HepG2 (cell line): Measurements from ENCODE around the gene CCDC73. TPM values are rescaled to one million over a fixed set of nuclear protein-coding genes. Genes with fewer than 3 reads are reported as not detected.

Experiments
- ATAC-seq: fragments of 200-7000 bp; cut with Tn5 transposase; 3 replicates; pipeline ENCODE4 v1.9.1; 2020; ENCODE audit warnings: mild to moderate bottlenecking, moderate library complexity
- BruUV-seq: library from RNA; stranded (reverse); fragments of 400-500 nt; replicated peaks from 2 replicates; lab custom pipeline; 2021; lab: Mats Ljungman, UMichigan
- CTCF ChIA-PET: fragments of 300-600 bp; formaldehyde crosslinking; extraction: SDS; loops from one replicate; lab custom pipeline; 2021; ENCODE audit warnings: low total read pairs, inconsistent platforms, low intra/inter-chr PET ratio; lab: Yijun Ruan, JAX
- POLR2A ChIA-PET: fragments of 350-600 bp; sonication (Branson Sonifier 250); formaldehyde crosslinking; loops from one replicate; lab custom pipeline; 2020; ENCODE audit warnings: antibody characterized with exemption, inconsistent platforms; lab: Yijun Ruan, JAX
- DNase-seq: peaks from one replicate; pipeline ENCODE4 v3.0.0-alpha.2; 2015; ENCODE audit warnings: low spot score
- FAIRE-seq: peaks from 3 replicates; lab custom pipeline; 2011; peaks lifted over from hg19 to GRCh38; lab: Jason Lieb, UNC
- H2AFZ ChIP-seq: one replicate; pipeline ENCODE4 v1.6.1; 2011; ENCODE audit warnings: low read length, inconsistent platforms
- H3K27ac ChIP-seq: fragments of 300-600 bp; 3 replicates; pipeline ENCODE4 v1.8.0; 2011; ENCODE audit warnings: mixed run types, mild to moderate bottlenecking, mixed read lengths, low read length, inconsistent platforms; ENCODE audit not compliant: insufficient read depth; ENCODE audit errors: extremely low read length
- H3K27me3 ChIP-seq, 2 experiments: fragments of 200-600 bp in 1 of 2; 2 replicates in 1 of 2; 3 replicates in 1 of 2; pipeline versions ENCODE4 v1.6.0 to v1.8.0; 2011; ENCODE audit warnings: low read length in 2 of 2, mild to moderate bottlenecking in 2 of 2, moderate library complexity in 2 of 2, inconsistent platforms in 1 of 2; ENCODE audit not compliant: insufficient read depth in 2 of 2, control insufficient read depth in 1 of 2
- H3K36me3 ChIP-seq, 2 experiments: fragments of 200-600 bp in 1 of 2; replicated peaks in 1 of 2; 2 replicates in 1 of 2; 3 replicates in 1 of 2; pipeline versions ENCODE4 v1.5.1 to v1.8.0; 2011; ENCODE audit warnings: low read length in 2 of 2, inconsistent platforms in 1 of 2; ENCODE audit not compliant: insufficient read depth in 2 of 2, control insufficient read depth in 1 of 2
- H3K4me1 ChIP-seq: 2 replicates; pipeline ENCODE4 v1.5.1; 2012; ENCODE audit warnings: low read length, inconsistent platforms; ENCODE audit not compliant: insufficient read depth
- H3K4me2 ChIP-seq: 2 replicates; pipeline ENCODE4 v1.6.0; 2011; ENCODE audit warnings: low read depth, low read length, inconsistent platforms
- H3K4me3 ChIP-seq, 3 experiments: fragments of 200-600 bp in 1 of 3; sonication (generic), shearing (Covaris generic) in 1 of 3; replicated peaks in 1 of 3; 2 replicates each; pipeline ENCODE4 v1.5.1; 2011 to 2016; ENCODE audit warnings: low read length in 3 of 3, inconsistent platforms in 2 of 3, low read depth in 2 of 3, mild to moderate bottlenecking in 2 of 3, control low read depth in 1 of 3, mixed read lengths in 1 of 3; ENCODE audit not compliant: insufficient read depth in 1 of 3
- H3K79me2 ChIP-seq: one replicate; pipeline ENCODE4 v1.6.1; 2011; ENCODE audit warnings: low read length, inconsistent platforms; ENCODE audit not compliant: insufficient read depth
- H3K9ac ChIP-seq: 2 replicates; pipeline ENCODE4 v1.6.0; 2011; ENCODE audit warnings: mild to moderate bottlenecking, low read depth, low read length, inconsistent platforms; ENCODE audit not compliant: insufficient read depth
- H3K9me3 ChIP-seq: 2 replicates; pipeline ENCODE4 v1.5.1; 2012; ENCODE audit warnings: mild to moderate bottlenecking, low read length
- H4K20me1 ChIP-seq: 2 replicates; pipeline ENCODE4 v1.6.0; 2011; ENCODE audit warnings: inconsistent platforms, mild to moderate bottlenecking, low read length, moderate library complexity; ENCODE audit not compliant: insufficient read depth
- ISX ChIP-seq: sonication (generic); formaldehyde crosslinking; conservative IDR thresholded peaks from 2 replicates; pipeline ENCODE4 v1.5.0; 2020; ENCODE audit warnings: missing genetic modification reagents
- JUND ChIP-seq: sonication (generic); formaldehyde crosslinking; IDR thresholded peaks from 2 replicates; pipeline ENCODE4 v1.8.0; 2022; ENCODE audit warnings: mild to moderate bottlenecking, missing genetic modification reagents
- MTF2 ChIP-seq: sonication (generic); formaldehyde crosslinking; IDR thresholded peaks from 2 replicates; pipeline ENCODE4 v1.5.0; 2020; ENCODE audit warnings: missing genetic modification reagents, borderline replicate concordance
- NAIF1 ChIP-seq: sonication (generic); formaldehyde crosslinking; IDR thresholded peaks from 2 replicates; pipeline ENCODE4 v1.5.0; 2020; ENCODE audit warnings: mild to moderate bottlenecking, missing genetic modification reagents, borderline replicate concordance
- TEAD2 ChIP-seq: sonication (generic); formaldehyde crosslinking; IDR thresholded peaks from 2 replicates; pipeline ENCODE4 v1.9.0; 2021; ENCODE audit warnings: missing genetic modification reagents
- ZNF772 ChIP-seq: sonication (generic); formaldehyde crosslinking; IDR thresholded peaks from 2 replicates; pipeline ENCODE4 v1.5.0; 2020; ENCODE audit warnings: mild to moderate bottlenecking, missing genetic modification reagents
- in situ Hi-C: cut with HindIII; loops from 2 replicates; pipeline ENCODE4 v1.10.0; 2017; ENCODE audit warnings: low pct_unique_long_range_greater_than_20kb; ENCODE audit not compliant: extremely low pct_ligation_motif_present
- intact Hi-C: fragments of 100-400 bp; cut with micrococcal nuclease; formaldehyde crosslinking; loops from one replicate; pipeline ENCODE4 v1.10.0; 2022; ENCODE audit not compliant: unreplicated experiment
- polyA plus RNA-seq, 8 experiments: library from polyadenylated mRNA; depleted of rRNA in 3 of 8; stranded (reverse) in 7 of 8; unstranded in 1 of 8; fragments of >200 nt; fragmentation: Illumina TruSeq in 4 of 8; extraction: Trizol in 4 of 8; gene quantifications; 2 replicates each; pipeline versions ENCODE4 v1.2.1 to v1.2.3, GENCODE V29; 2011 to 2016; ENCODE audit warnings: low read depth in 4 of 8, missing spikeins in 1 of 8, mixed read lengths in 1 of 8; ENCODE audit not compliant: insufficient read depth in 1 of 8
- total RNA-seq, 5 experiments: library from RNA; depleted of rRNA; stranded (reverse); fragments of >200 nt; fragmentation: Illumina TruSeq; extraction: Trizol; gene quantifications; 2 replicates each; pipeline ENCODE4 v1.2.3, GENCODE V29; 2016; ENCODE audit warnings: low read depth in 1 of 5
- TF ChIP-seq, protein P1 (sequence below): sonication (generic); formaldehyde crosslinking; conservative IDR thresholded peaks from 2 replicates; pipeline ENCODE4 v1.8.0; 2022; ENCODE audit warnings: low read depth, missing genetic modification reagents
- TF ChIP-seq, protein P2 (sequence below): sonication (generic); formaldehyde crosslinking; IDR thresholded peaks from 2 replicates; pipeline ENCODE4 v1.5.1; 2020; ENCODE audit warnings: missing genetic modification reagents, mild to moderate bottlenecking, borderline replicate concordance
- TF ChIP-seq, protein P3 (sequence below): IDR thresholded peaks from 2 replicates; pipeline ENCODE4 v1.6.1; 2016; ENCODE audit warnings: control low read depth

Gene CCDC73
- total and polyA plus RNA-seq, 2 of the 13 experiments (the other 11 are each of a cell fraction or from before 2014, with no cell fraction given), result 0.01 to 0.11 TPM

DNA sequence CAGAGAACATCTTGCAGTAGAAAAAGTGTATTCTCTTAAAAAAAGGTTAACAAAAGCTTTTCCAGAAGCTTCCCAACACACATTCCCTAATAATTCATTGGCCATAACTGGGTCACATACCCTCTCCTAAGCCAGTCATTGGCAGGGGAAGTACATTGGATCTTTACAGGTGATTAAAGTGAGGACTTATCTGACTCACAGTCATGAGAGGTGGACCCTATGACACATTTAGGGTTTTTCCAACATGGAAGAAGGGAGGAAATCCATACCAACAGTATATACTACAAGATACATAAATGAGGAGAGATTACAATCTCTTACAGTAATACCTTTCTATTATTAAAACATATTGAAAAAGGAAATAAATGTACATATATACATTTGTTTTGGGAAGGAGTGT is 72.2 kb downstream of the CCDC73 start:
- no peak overlapping the region for H3K4me3 ChIP-seq
- no peak for ATAC-seq
- intact Hi-C loops (no loop called here), in situ Hi-C loops (no loop called here)
- H3K9ac ChIP-seq, result no peak overlapping the region
- H4K20me1 ChIP-seq, result no peaks in the 10 kb centered on the region
- no peak overlapping the region for H2AFZ ChIP-seq
- no peaks in the 10 kb centered on the region for H3K9me3 ChIP-seq
- TF ChIP-seq ZNF772 (CRISPR knock-in tag) (no peak), ISX (no peak), MTF2 (no peak), NAIF1 (no peak), JUND (no peak), TEAD2 (CRISPR knock-in tag) (no peak)
- TF ChIP-seq, protein P1, sequence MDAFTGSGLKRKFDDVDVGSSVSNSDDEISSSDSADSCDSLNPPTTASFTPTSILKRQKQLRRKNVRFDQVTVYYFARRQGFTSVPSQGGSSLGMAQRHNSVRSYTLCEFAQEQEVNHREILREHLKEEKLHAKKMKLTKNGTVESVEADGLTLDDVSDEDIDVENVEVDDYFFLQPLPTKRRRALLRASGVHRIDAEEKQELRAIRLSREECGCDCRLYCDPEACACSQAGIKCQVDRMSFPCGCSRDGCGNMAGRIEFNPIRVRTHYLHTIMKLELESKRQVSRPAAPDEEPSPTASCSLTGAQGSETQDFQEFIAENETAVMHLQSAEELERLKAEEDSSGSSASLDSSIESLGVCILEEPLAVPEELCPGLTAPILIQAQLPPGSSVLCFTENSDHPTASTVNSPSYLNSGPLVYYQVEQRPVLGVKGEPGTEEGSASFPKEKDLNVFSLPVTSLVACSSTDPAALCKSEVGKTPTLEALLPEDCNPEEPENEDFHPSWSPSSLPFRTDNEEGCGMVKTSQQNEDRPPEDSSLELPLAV (CRISPR knock-in tag), result no peak
- TF ChIP-seq, protein P2, sequence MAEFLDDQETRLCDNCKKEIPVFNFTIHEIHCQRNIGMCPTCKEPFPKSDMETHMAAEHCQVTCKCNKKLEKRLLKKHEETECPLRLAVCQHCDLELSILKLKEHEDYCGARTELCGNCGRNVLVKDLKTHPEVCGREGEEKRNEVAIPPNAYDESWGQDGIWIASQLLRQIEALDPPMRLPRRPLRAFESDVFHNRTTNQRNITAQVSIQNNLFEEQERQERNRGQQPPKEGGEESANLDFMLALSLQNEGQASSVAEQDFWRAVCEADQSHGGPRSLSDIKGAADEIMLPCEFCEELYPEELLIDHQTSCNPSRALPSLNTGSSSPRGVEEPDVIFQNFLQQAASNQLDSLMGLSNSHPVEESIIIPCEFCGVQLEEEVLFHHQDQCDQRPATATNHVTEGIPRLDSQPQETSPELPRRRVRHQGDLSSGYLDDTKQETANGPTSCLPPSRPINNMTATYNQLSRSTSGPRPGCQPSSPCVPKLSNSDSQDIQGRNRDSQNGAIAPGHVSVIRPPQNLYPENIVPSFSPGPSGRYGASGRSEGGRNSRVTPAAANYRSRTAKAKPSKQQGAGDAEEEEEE (CRISPR knock-in tag), result no peak
- TF ChIP-seq, protein P3, sequence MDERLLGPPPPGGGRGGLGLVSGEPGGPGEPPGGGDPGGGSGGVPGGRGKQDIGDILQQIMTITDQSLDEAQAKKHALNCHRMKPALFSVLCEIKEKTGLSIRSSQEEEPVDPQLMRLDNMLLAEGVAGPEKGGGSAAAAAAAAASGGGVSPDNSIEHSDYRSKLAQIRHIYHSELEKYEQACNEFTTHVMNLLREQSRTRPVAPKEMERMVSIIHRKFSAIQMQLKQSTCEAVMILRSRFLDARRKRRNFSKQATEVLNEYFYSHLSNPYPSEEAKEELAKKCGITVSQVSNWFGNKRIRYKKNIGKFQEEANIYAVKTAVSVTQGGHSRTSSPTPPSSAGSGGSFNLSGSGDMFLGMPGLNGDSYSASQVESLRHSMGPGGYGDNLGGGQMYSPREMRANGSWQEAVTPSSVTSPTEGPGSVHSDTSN, result no peak
- no peaks in the 10 kb centered on the region for H3K79me2 ChIP-seq
- H3K27me3 ChIP-seq, result no peaks in the 10 kb centered on the region; a peak in 1 of 5 replicates
- ChIA-PET POLR2A (no interaction called here), CTCF (no interaction called here)
- no peaks in the 10 kb centered on the region for H3K4me1 ChIP-seq
- DNase-seq, result no peak
- BruUV-seq, result no TSS peak
- no peak overlapping the region for H3K27ac ChIP-seq
- H3K36me3 ChIP-seq, result no peaks in the 10 kb centered on the region
- H3K4me2 ChIP-seq, result no peak overlapping the region
- FAIRE-seq, result no peak
